Right hindlimb (tissue), 1 donor: ENCODE data around the gene RPL35.
A peak's percentile ranks its signal among the peaks of the same experiment; 100 is the strongest.

Experiments
- DNase-seq: peaks from one replicate; pipeline ENCODE4 v3.0.0-alpha.2; 2018

The RPL35 gene

DNA sequence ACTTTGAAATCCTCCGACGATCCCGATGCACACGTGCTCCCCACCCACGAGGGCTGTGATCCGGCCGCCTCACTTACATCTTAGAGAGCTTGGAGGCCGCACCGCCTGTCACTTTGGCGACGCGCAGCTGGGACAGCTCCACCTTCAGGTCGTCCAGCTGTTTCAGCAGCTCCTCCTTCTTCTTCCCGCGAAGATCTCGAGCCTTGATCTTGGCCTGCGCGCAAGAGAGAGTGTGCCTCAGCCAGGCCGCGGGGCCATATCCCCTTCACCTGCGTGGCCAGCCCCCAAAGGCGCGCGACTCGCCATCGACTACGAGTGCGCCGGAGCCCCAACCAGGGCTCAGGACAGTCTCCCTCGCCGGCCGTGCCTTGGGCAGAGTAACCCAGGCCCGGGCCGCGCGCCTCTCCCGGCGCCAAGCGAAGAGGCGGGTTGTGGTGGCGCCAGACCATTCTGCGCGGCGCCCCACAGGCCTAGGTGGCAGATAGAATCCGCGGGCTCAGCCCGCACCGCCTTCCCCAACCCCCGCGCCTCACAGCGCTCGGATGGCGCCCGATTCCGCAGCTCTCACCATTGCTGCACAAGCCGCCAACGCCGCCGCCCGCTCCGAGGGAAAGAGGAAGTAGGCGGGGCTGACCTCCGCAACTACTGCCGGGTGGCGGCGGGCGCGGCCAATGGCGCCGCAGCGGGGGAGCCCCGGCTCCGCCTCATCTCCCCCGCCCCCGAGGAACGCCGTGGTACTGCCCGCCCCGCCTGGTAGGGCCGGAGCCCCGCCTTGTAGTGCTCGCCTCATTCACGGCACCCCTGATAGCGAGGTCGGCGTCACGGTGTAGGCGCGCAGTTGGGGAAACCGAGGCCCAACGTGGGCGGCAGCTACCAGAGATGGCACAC lies at the start of gene RPL35, which contains the start of gene ARPC5L:
TSS of gene RPL35 (minus strand) at position 616 of the 888 bp plus-strand sequence. CDS start at position 571, 45 bp downstream.
TSS of gene ARPC5L (plus strand) at position 789 of the 888 bp plus-strand sequence. CDS start 7,161 bp downstream, outside the sequence.
- DNase-seq = peak; percentile 96

DNA sequence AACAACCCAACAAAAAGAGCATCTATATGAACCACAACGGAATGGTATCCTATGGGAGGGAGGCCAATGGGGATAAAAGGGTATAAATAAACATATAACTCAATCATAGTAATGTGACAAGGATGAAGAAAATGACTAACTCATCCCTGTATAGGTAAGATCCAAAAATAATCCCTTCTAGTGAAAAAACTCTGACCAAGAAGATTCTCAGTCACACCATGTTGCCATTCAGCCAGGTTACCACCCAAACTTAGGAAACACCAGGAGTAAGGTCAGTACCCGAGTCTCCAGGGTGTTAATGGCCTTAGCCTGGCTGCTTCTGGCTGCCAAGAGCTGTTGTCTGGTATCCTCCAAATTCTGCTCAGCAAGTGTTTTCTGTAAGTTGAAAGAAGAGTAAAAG lies 46.3 kb upstream of the RPL35 start:
- no peak for DNase-seq

DNA sequence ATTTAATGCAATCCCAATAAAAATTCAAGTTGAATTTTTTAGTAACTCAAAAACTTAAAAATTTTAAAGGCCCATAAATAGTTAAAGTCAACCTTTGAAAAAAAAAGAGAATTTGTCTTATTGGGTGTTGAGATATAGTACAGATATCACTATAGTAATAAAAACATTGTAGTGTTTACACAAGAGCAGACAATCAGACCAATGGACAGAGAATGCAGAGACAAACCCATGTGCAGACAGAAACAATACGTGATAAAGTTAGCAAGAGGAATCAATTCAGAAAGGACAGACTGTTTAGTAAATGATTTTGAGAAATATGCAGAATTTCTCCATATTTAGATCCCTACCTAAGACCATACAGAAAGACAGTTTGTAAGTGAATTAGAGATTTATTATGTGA lies 45.2 kb upstream of the RPL35 start:
- no peak for DNase-seq

DNA sequence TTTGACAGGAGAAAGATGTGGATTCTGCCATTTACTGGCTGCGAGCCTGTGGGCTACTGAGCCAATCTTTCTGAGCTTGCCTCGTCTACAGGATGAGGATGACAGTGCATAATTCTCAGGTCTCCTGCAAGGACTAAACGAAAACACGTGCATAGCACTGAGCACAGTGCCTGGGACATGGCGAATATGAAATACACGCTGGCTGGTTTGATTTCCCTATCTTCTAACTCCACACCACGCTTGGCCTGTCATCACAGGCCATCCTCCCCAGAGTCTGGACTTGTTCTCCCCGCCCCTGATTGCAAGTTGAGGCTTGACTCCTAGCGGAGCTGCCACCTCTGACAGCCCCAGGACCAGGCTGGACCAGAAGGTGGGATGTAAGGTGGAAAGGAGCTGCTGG lies 38.1 kb upstream of the RPL35 start:
- no peak for DNase-seq

DNA sequence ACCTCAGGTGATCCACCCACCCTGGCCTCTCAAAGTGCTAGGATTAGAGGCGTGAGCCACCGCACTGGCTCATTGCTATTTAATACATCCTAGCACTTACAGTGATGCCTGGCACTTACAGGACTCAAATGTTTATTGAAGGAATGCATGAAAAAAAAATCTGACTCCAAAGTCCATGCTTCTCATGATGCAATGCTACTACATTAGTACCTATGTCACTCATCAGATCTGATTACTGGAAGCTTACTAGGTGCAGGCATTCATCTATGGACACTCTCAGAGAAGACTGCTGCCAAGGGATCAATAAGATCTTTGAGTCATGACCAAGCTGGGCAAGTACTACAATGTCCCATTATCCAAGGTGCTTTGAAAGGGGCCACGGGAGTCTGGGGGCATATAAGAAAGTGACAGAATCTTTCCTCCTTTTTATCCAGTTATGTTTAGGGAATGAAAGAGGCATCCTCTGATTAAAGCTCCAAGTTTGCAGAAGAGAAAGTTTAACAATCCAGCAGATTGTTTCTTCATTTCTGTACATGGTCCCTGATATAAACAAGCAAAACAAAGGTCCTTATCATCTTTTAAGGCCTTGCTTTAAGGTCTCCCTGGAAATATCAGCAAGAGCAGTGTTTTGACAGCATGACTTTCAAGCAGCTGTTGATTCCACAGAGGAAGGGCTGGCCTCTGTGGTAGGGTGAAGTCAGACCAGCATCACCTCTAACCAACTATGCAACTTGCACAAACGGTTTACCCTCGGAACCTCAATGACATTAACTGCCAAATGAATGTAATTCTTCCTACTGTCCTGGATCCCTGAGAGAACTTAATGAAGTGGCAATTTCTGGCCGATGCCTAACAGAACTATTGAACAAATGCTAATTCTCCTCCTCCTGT lies 36.1 kb upstream of the RPL35 start:
- no peak for DNase-seq

DNA sequence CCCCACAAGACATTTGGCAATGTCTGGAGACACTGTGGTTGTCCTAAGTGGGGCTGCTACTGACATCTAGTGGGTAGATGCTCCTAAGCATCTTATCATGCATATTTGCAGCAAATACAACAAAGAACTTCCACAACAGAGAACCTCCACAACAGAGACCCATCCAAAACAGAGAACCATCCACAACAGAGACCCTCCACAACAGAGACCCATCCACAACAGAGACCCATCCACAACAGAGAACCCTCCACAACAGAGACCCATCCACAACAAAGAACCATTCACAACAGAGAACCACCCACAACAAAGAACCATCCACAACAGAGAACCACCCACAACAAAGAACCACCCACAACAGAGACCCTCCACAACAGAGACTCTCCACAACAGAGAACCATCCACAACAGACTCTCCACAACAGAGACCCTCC lies 33.0 kb upstream of the RPL35 start:
- no peak for DNase-seq

DNA sequence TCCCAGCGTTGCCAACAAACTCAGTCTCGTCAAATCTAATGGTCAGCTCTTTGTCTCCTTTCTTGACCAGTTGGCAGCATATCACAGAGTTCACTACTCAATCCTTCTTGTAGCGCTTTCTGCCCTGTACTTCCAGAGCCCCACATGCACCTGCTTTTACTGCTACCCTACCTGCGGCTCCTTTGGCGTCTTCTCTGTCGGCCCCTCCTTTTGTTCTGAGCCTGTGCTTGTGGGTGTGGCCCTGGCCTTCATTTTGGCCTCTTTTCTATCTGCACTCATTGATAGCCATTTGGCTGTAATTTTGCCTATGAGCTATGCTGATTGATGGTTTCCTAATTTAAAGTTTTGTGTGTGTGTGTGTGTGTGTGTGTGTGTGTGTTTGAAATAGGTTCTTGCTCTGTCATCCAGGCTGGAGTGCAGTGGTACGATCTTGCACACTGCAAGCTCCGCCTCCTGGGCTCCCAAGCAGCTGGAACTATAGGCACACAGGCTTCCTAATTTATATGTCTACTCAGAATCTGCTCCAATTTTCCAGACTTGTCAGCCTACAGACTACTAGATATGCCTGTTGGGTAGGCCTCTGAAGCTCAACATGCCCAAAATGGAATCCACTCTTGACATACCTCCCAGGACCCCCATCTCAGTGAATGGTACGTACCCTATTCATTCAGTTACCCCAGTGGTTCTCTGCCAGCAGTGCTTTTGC lies 32.4 kb upstream of the RPL35 start:
- DNase-seq = no peak

DNA sequence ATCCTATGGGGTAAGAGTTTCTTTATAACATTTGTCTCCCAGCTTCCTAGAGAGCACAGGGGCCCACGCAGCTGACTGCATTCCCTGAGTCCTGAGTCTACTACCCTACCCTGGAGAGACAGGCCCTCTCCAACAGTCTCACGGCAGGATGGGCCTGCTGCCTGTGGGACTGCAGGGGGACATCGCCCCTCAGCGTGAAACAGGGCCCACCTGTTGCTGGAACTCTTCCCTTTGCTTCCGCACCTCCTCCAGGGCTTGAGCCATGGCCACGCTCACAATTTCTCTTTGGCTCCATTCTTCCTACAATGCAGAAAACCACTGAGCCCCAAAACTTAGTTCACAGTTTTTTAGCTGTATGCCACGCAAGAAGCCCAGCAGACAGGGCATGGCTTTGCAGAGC lies 28.4 kb upstream of the RPL35 start:
- DNase-seq = no peak

DNA sequence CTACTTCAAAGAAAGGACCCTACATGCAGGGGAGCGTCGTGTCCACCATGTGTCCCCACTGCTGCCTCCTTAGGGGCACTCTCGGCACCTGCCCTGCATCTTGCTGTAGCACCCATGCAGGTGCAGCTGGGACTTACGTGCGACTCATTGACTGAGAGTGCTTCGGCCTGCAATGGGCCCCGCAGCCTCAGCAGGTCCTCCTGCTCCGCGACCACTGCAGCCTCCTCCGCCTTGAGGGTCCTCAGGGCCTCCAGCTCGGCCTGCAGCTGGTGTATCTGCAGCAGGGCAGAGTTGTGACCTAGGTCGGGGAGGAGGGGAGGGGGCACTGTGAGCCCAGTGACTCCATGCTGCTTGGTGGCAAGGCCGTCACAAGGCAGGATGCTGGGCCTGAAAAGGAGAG lies 27.2 kb upstream of the RPL35 start:
- no peak for DNase-seq

DNA sequence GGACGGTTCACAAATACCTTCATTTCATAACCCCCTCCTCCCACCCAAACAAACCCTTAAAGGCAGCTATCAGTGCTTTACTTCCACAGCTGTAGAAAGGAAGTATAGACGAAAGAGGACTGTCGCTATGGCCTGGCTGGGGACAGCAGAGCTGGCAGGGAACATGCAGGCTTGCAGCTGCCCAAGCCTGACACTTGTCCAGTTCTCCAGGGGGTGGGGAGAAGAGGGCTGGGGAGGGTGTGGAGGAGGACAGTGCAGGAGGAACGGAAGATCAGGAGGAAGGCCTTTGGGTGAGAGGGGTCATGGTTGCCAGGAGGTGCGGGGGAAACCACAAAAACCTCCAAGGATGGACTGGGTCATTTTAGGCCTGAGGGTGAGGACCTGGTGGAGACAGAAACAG lies 26.1 kb upstream of the RPL35 start:
- DNase-seq = no peak

DNA sequence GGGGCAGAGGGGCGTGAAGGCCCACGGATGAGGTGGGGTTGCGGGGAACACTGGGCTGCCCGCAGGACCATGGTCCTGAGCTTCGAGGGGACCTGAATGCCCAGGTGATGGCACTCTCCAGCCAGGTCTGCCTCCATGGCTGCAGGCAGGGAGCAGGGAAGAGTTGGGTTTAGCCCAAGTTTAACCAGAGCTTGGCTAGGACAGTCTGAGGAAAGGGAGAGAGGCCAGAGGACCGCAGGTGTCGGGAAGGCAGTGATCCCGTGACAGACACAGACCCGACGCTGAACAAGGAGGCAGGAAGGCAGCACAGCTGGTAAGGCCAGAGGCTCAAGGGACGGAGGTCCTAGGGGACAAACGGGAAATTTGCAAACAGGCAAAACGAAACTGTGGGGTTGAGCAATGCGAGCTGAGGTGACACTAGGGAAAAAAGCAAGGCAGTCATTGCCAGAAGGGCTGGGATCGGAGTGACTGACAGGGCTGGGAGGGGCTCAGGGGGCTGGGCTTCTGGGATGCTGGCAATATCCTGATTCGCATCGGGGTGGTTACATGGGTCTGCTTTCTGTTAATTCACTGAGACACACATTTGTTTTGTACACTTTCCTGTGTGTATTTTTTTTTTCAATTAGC lies 25.2 kb upstream of the RPL35 start:
- no peak for DNase-seq

DNA sequence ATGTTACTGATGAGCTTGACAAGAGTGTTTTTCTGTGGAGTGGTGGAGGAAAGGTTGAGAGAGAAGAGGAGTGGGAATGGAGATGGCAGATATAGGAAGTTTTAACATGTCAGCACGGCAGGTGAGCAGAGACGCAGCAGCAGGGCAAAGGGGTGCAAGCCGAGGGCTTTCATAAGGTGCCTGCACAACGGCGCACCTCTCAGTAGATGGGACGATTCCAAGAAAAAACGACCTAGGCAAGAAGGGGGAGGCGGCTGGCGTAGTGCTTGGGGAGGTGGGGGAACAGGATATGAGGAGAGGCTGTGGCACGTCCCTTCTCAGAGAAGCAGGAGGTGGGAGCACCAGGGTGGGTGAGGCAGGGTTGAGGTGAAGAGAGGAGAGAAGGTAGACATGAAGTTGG lies 24.7 kb upstream of the RPL35 start:
- DNase-seq = no peak

DNA sequence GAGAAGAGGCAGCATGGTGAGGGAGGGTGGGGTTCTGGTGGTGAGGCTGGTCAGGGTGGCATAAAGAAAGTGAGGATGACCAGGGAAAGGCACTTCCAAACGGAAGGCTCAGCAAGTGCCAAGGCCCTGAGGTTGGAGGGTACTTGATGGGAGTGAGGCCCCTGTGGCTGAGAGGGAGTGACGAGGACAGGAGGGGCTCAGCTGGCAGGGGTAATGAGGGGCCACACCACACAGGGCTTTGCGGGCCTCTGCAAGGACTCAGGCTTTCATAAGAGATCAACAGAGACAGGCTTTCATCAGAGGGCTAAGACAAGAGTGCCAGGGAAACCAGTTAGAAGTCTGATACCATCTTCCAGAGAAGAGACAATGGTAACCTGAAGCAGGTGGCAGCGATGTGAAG lies 23.8 kb upstream of the RPL35 start:
- no peak for DNase-seq

DNA sequence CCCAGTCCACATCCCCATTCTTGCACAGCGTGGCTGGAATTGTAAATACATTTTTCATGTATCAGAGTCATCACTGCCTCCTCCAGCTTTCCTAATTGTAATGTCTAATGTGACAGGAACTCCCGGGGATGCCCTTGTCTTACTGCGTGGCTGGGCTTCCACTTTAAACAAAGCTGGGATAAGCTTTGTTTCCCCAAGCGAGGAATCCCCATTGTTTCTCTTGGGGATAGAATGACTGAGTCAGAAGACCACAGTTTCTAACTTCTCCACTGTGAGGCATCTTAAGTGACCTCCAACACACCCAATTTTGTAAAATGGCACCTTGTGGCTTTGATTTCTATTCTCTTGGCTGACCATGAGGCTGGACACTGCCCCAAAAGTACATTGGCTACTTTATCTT lies 22.6 kb upstream of the RPL35 start:
- DNase-seq = no peak

DNA sequence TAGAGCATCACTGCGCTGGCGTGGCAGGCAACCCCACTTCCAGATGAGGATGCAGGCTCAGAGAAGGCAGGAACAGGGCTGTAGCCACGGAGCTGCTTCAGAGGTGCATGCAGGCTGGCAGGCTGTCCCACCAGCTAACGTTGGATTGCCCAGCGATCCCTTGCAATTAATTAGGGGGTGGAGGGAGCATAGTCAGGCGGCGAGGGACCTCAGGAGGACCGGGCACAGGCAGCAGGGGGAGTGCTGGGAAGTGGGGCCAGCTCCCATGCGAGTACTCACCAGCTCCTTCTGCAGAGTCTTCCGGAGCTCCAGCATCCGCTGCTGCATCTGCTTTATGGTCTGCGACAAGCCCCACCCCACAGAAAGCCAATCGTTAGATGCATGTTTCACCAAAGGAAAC lies 20.5 kb upstream of the RPL35 start:
- no peak for DNase-seq

DNA sequence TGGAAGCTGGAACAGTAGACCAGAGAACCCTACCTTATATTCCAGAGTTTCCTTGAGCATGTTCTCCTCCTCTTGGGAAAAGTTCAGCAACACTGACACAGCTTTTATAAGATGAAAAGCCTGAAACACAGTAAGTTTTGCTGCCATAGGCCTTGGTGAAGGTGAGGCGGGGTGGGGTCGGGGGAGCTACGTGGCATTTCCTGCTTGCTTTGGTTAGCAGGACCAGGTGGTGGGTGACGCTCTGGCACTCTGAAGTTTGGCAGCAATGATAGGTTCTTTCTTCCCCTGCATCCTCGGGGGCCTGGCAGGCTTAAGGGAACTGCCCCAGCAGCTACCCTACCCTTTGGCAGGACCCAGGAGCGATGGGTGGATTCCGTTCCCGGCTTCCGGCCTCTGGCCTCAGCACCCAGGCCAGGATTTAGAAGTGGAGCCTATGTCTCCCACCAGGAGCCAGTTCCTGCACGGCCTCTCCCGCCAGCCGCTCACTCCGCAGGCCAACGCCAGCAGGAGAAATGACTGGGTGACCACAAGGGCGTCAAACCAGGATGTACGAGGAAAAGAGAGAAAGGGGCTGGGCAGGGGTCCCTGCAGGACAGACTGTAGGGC lies 19.5 kb upstream of the RPL35 start:
- no peak for DNase-seq

DNA sequence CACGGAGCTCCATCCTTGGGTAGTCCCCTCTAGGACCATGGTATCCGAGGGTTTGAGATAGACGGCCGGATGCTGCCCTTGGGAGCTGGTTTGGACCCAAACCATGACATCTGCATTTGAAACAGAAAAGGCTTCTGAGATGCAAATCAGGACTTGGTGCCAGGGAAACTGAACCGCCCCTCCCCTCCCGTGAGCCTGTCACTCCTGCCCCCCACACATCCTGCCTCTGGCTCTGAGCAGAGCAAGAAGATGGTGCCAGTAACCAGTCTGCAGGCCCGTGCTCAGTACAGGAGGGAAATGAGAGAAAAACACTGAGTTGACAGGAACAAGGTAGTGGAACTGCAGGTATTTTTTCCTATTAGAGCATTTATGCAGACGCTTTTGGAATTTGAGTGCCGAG lies 18.7 kb upstream of the RPL35 start:
- DNase-seq = no peak

DNA sequence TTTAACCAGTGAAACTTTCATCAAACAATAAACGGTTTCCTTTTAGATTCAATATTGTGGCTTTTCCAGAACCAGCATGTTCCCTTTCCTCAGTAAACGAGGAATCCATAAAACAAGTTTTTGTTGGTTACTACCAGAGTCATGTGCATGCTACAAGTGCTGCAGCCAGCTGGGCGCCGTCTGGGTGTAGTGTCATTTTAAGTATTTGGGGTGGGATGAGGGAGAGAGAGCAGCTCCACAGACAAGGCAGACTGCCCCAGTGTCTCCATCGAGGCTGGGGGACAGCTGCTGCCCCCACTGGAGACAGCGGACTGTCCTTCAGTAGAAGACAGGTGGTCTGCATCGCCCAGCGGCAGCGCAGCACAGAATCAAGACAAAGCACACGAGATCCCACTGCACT lies 17.5 kb upstream of the RPL35 start:
- no peak for DNase-seq

DNA sequence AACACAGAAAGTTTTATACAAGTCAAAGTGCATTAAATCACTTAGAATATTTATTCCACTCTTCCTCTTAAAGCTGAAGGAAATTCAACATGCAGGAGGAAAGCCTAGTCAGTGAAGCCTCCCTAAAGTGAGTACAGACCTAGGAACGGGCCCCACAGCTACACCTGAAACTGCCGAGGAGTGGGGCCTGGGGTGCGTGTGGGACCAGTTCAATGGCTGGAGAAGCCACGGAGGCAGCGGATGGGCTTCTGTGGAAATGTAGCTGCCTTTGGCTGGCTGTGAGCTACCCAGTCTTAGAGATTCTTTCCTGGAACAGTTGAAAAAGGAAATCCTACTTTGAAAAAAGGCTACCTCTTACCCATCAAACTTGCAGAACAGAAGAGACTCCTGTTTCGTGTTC lies 16.8 kb upstream of the RPL35 start:
- no peak for DNase-seq

DNA sequence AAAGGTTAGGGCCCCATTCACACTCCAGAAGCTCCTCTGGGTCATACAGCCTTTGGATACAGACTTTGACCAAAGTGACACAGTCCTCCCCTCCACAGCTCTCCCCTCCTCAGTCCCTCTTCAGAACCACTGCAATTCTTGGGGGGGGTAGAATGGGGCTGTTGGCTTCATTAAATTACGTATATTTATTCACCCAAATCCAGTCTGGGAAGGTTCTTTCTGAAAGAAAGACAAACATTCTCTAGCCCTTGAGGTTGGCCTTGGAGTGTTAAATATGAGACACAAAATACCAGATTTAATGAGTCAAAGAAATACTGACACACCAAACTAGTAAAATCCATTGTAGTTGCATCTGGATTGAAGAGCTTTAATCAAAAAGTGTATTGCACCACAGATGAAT lies 16.3 kb upstream of the RPL35 start:
- DNase-seq = no peak

DNA sequence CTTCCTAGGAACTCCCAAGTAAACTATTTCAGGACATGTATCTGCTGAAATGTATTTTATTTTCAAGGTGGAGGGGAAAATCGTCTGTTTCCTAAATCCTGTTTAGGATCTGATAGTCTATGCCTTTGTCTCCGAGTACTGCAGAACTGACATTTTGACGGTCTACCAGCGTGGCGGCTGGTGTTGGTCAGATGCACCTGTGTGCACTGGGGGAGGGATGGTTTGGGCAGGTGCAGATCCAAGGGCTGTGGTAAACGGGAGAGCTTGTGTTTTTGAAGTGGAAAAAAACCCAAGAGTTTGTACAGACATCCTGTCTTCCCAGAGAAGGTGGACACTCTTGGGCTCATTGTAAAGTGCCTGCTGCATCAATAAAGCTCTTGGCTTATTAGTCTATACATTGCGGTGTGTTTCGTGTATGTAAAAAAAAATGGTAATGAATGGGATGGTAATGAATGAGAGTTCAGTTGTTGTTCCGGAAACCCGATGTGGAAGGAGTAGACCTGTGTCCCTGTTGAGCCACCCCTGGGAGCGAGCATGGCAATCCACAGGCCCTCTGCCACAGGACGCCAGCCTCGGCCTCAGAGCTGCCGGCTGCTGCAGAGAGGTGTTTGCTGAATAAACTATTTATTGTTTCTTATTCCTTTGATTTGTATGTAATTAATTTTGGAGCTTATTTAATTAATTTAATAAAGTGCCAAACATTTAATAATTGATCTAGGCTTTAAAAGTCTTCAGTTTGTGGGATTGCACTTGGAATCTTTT lies 15.4 kb upstream of the RPL35 start:
- no peak for DNase-seq
